K562 (cell line): ENCODE results near the gene FIZ1.

ENCODE experiments used
- FOS ChIP-seq: IDR thresholded peaks from 3 replicates; pipeline ENCODE4 v1.6.1; 2011; ENCODE audit not compliant: insufficient read length; ENCODE audit errors: extremely low read depth
- FOXA1 ChIP-seq: fragments of 450-650 bp; IDR thresholded peaks from 2 replicates; pipeline ENCODE4 v1.6.1; 2016; ENCODE audit warnings: mild to moderate bottlenecking, borderline replicate concordance
- FOXA3 ChIP-seq, 2 experiments: fragments of 450-650 bp in 1 of 2; sonication (generic) in 1 of 2; formaldehyde crosslinking; IDR thresholded peaks in 1 of 2; conservative IDR thresholded peaks in 1 of 2; 2 replicates each; pipeline versions ENCODE4 v1.4.0 to v1.8.0; 2020 to 2022; ENCODE audit warnings: mild to moderate bottlenecking in 2 of 2, missing genetic modification reagents in 1 of 2
- HIVEP1 ChIP-seq: fragments of 250-450 bp; sonication (Bioruptor Pico); IDR thresholded peaks from 2 replicates; pipeline ENCODE4 v1.4.0; 2020; ENCODE audit warnings: mild to moderate bottlenecking
- MAZ ChIP-seq, 2 experiments: fragments of 450-650 bp in 1 of 2; sonication (generic) in 1 of 2; formaldehyde crosslinking; IDR thresholded peaks in 1 of 2; conservative IDR thresholded peaks in 1 of 2; 2 replicates each; pipeline versions ENCODE4 v1.4.0 to v1.5.0; 2020; ENCODE audit warnings: mild to moderate bottlenecking in 1 of 2, missing genetic modification reagents in 1 of 2
- PCBP1 ChIP-seq: fragments of 200-400 bp; formaldehyde crosslinking; IDR thresholded peaks from 2 replicates; pipeline ENCODE4 v1.6.1; 2018; ENCODE audit warnings: mild to moderate bottlenecking, low read depth, low read length; ENCODE audit not compliant: poor library complexity, severe bottlenecking
- RBBP5 ChIP-seq: fragments of 200-600 bp; sonication (generic); IDR thresholded peaks from 2 replicates; pipeline ENCODE4 v1.6.1; 2012; ENCODE audit warnings: borderline replicate concordance, mild to moderate bottlenecking, low read length, control low read depth, inconsistent platforms; ENCODE audit not compliant: insufficient read depth, poor library complexity, severe bottlenecking
- SIN3B ChIP-seq: fragments of 450-650 bp; IDR thresholded peaks from 2 replicates; pipeline ENCODE4 v1.6.1; 2017; ENCODE audit warnings: low read depth, mild to moderate bottlenecking, moderate library complexity
- SMARCA5 ChIP-seq: fragments of 450-650 bp; IDR thresholded peaks from 2 replicates; pipeline ENCODE4 v1.6.1; 2016
- ZFP30 ChIP-seq: fragments of 250-450 bp; sonication (Bioruptor Pico); IDR thresholded peaks from 2 replicates; pipeline ENCODE4 v1.8.0; 2022; ENCODE audit warnings: moderate library complexity, mild to moderate bottlenecking, inconsistent platforms, borderline replicate concordance
- ZKSCAN8 ChIP-seq: fragments of 200-800 bp; sonication (Bioruptor generic); IDR thresholded peaks from 2 replicates; pipeline ENCODE4 v1.6.1; 2016; ENCODE audit warnings: missing genetic modification characterization, missing compliant biosample characterization
- TF ChIP-seq, protein P1 (sequence below), 3 experiments: fragments of 200-800 bp in 1 of 3; fragments of 250-450 bp in 1 of 3; fragments of 450-650 bp in 1 of 3; sonication (Bioruptor Pico) in 1 of 3; sonication (Bioruptor generic) in 1 of 3; formaldehyde crosslinking in 1 of 3; IDR thresholded peaks; 2 replicates each; pipeline versions ENCODE4 v1.6.1 to v1.8.0; 2016 to 2022; ENCODE audit warnings: mild to moderate bottlenecking in 2 of 3, missing genetic modification characterization in 2 of 3, missing compliant biosample characterization in 1 of 3, moderate library complexity in 1 of 3
- TF ChIP-seq, protein P2 (sequence below), 3 experiments: IDR thresholded peaks in 2 of 3; conservative IDR thresholded peaks in 1 of 3; 2 replicates each; pipeline ENCODE4 v1.5.1; 2011 to 2012; ENCODE audit warnings: low read length in 3 of 3, mild to moderate bottlenecking in 3 of 3, control low read depth in 2 of 3, improper control_type of control experiment in 1 of 3, inconsistent platforms in 1 of 3, low read depth in 1 of 3, mixed read lengths in 1 of 3, moderate library complexity in 1 of 3; ENCODE audit not compliant: insufficient read depth in 2 of 3

DNA sequence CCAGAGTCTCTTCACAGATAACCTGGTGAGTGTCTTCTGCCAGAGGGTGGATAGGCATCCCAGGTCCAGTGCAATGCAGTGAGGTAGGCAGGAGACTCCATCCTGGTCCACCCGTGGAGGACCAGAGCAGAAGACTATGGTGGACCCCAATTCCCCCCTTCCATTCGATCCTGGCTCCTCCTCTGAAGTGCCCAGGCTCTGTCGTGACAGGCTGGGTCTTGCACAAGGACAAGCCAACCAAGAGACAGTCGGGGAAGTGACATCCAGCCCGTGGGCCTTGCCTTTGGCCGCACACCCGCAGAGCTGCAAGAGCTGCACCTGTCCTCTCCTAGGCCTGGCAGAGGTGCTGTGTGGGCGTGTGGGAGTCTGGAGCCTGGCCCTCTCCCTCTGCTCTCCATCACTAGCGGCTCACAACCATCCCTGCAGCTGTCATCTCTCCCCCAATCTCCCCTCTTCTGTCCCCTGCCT lies 21.9 kb upstream of the FIZ1 start:
- no peak for TF ChIP-seq PCBP1
- TF ChIP-seq FOS: no peak
- TF ChIP-seq, protein P1, sequence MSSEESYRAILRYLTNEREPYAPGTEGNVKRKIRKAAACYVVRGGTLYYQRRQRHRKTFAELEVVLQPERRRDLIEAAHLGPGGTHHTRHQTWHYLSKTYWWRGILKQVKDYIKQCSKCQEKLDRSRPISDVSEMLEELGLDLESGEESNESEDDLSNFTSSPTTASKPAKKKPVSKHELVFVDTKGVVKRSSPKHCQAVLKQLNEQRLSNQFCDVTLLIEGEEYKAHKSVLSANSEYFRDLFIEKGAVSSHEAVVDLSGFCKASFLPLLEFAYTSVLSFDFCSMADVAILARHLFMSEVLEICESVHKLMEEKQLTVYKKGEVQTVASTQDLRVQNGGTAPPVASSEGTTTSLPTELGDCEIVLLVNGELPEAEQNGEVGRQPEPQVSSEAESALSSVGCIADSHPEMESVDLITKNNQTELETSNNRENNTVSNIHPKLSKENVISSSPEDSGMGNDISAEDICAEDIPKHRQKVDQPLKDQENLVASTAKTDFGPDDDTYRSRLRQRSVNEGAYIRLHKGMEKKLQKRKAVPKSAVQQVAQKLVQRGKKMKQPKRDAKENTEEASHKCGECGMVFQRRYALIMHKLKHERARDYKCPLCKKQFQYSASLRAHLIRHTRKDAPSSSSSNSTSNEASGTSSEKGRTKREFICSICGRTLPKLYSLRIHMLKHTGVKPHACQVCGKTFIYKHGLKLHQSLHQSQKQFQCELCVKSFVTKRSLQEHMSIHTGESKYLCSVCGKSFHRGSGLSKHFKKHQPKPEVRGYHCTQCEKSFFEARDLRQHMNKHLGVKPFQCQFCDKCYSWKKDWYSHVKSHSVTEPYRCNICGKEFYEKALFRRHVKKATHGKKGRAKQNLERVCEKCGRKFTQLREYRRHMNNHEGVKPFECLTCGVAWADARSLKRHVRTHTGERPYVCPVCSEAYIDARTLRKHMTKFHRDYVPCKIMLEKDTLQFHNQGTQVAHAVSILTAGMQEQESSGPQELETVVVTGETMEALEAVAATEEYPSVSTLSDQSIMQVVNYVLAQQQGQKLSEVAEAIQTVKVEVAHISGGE (CRISPR knock-in tag; IDR thresholded peaks at IDR 0.05): no peak
- TF ChIP-seq SMARCA5: no peak
- no peak for TF ChIP-seq RBBP5
- TF ChIP-seq HIVEP1 (CRISPR knock-in tag): no peak
- no peak for TF ChIP-seq ZKSCAN8 (CRISPR knock-in tag)
- TF ChIP-seq SIN3B: no peak
- TF ChIP-seq FOXA1: no peak
- TF ChIP-seq FOXA3 (CRISPR knock-in tag; conservative IDR thresholded peaks at IDR 0.05 in 1 of 2, IDR thresholded peaks at IDR 0.05 in 1 of 2): no peak
- TF ChIP-seq MAZ (CRISPR knock-in tag; conservative IDR thresholded peaks at IDR 0.05 in 1 of 2, IDR thresholded peaks at IDR 0.05 in 1 of 2): no peak
- TF ChIP-seq ZFP30 (CRISPR knock-in tag): no peak
- TF ChIP-seq, protein P2, sequence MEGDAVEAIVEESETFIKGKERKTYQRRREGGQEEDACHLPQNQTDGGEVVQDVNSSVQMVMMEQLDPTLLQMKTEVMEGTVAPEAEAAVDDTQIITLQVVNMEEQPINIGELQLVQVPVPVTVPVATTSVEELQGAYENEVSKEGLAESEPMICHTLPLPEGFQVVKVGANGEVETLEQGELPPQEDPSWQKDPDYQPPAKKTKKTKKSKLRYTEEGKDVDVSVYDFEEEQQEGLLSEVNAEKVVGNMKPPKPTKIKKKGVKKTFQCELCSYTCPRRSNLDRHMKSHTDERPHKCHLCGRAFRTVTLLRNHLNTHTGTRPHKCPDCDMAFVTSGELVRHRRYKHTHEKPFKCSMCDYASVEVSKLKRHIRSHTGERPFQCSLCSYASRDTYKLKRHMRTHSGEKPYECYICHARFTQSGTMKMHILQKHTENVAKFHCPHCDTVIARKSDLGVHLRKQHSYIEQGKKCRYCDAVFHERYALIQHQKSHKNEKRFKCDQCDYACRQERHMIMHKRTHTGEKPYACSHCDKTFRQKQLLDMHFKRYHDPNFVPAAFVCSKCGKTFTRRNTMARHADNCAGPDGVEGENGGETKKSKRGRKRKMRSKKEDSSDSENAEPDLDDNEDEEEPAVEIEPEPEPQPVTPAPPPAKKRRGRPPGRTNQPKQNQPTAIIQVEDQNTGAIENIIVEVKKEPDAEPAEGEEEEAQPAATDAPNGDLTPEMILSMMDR (IDR thresholded peaks at IDR 0.05 in 2 of 3, conservative IDR thresholded peaks at IDR 0.05 in 1 of 3; ENCODE audit: insufficient read depth in 2 of 3, low read depth in 1 of 3, low read length in 3 of 3): no peak
